ENCODE results near the gene AGR3.

AGR3 gene

DNA sequence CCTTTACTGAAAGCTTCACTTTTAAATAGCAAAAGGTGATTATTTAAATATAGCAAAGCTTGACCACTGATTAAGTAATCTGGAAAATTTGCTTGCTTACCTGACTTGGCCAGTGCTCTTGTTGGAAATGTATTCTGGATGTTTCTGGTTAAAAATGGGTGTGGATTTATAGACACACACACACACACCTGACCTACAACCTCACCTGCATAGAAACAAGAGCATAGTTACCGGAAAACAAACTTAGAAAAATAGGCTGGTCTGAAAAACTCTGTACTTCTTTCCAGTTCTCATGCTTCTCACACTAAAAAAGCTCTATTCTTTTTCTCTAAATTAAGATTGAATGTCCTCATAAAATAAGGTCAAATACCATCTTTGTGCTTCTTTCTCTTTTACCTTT is at the start of gene AGR3:
TSS of gene AGR3 (minus strand) at position 140 of the 400 bp plus-strand sequence. CDS start 3,365 bp downstream, outside the sequence.
- peaks cover 8% of the 10 kb centered on the region for H3K9me3 Mint-ChIP-seq
- intact Hi-C loops (cut with micrococcal nuclease), result no loop called here
- no peaks in the 10 kb centered on the region for H3K4me1 Mint-ChIP-seq (ENCODE audit: low read depth)
- H3K4me3 Mint-ChIP-seq, result no peak within 1 kb of the TSS
- H3K27ac Mint-ChIP-seq, result no peak within 1 kb of the TSS
- peaks cover 1% of the 10 kb centered on the region for H3K27me3 Mint-ChIP-seq
- no peaks in the 10 kb centered on the region for H3K36me3 Mint-ChIP-seq (ENCODE audit: low read depth)

DNA sequence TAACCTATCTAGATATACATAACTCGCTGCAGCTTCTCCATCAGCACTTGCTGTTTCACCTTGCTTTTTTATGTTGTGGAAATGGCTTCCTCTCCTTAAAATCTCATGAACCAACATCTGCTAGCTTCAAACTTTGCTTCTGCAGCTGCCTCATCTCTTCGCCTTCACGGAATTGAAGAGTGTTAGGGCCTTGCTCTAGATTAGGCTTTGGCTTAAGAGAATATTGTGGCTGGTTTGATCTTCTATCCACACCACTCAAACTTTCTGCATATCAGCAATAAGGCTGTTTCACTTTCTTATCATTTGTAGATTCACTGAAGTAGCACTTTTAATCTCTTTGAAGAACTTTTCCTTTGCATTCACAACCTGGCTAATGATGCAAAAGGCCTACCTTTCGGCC is 49.2 kb upstream of the AGR3 start:
- Mint-ChIP-seq H3K9me3 (no peaks in the 10 kb centered on the region), H3K4me1 (ENCODE audit: low read depth) (peaks cover 63% of the 10 kb centered on the region), H3K36me3 (ENCODE audit: low read depth) (no peaks in the 10 kb centered on the region), H3K4me3 (no peak overlapping the region), H3K27ac (no peak overlapping the region), H3K27me3 (peaks cover 3% of the 10 kb centered on the region)
- intact Hi-C loops (cut with micrococcal nuclease), result loop anchor here (5.0 kb wide), 1 partner anchor 376 kb away; no protein-coding TSS in a partner anchor

DNA sequence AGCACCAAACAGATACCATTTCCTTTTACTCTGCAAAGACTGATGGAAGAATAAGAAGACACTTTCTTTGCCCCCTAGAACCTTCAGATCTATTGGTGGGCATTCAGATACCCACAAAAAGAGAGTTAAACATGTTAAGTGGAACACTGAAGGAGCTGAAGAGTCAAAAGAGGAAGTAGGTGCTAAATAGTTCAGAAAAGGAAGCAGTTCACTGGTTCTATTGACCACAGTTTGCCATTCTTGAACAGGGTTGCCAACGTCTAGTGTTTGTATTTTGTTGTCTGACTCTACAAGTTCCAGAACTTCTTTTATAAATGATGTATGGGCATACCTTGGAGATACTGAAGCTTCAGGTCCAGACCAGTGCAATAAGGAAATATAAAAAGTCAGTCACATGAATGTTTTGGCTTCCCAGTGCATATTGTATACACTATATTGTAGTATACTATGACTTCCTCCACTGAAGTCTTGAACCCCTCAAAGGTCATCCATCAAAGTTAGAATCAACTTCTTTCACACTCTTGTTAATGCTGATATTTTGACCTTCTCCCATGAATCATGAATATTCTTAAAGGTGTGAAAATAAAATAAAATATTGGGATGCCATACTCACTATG is 47.5 kb upstream of the AGR3 start:
- intact Hi-C loops (cut with micrococcal nuclease), result loop anchor here (5.0 kb wide), 2 partner anchors 53 to 718 kb away; no protein-coding TSS in a partner anchor
- Mint-ChIP-seq H3K4me1 (ENCODE audit: low read depth) (peaks cover 56% of the 10 kb centered on the region), H3K36me3 (ENCODE audit: low read depth) (no peaks in the 10 kb centered on the region), H3K27me3 (peaks cover 3% of the 10 kb centered on the region), H3K4me3 (no peak overlapping the region), H3K9me3 (no peaks in the 10 kb centered on the region), H3K27ac (no peak overlapping the region)

DNA sequence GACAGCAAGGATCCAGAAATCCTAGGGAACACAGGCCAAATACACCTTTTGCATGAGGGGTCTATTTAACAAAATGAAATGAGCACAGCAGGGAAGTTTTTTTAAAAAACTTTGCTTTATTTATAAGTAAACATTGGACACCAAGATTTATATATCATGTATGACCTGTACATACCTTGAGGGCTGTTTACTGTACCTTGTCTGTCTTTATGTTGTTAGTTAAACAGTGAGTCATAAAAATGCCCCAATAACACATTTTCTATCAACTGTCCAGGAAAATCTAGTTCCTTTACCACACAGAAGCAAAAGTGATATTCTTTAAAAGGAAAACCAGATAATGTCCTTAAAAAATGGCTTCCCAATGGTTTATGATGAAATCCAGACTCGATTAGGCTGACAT is 45.1 kb upstream of the AGR3 start:
- Mint-ChIP-seq H3K27me3 (peaks cover 3% of the 10 kb centered on the region), H3K4me3 (no peak overlapping the region), H3K36me3 (ENCODE audit: low read depth) (no peaks in the 10 kb centered on the region), H3K27ac (no peak overlapping the region), H3K4me1 (ENCODE audit: low read depth) (peaks cover 36% of the 10 kb centered on the region), H3K9me3 (no peaks in the 10 kb centered on the region)
- intact Hi-C loops (cut with micrococcal nuclease), result loop anchor here (5.0 kb wide), 2 partner anchors 55 to 720 kb away; no protein-coding TSS in a partner anchor

DNA sequence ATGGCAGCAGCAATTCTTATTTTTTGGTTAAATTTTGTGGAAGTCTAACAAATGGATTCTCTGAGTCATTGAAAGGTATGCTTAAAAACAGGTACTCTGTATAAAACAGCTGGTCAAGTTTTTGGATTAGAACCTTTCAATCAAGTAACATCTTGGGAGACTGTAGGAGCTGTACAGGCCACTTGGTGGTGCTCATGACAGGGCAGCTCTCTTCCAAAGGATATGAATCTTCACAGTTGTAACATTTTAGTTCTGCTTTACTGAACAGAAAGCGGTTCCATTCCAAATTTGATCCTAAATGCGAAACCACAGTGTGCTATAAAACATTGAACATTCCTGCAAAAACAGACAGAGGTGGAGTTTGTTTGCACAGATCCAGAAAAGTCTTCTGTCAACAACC is 44.5 kb upstream of the AGR3 start:
- intact Hi-C loops (cut with micrococcal nuclease), result loop anchor here (5.0 kb wide), 2 partner anchors 56 to 721 kb away; no protein-coding TSS in a partner anchor
- Mint-ChIP-seq H3K9me3 (no peaks in the 10 kb centered on the region), H3K36me3 (ENCODE audit: low read depth) (no peaks in the 10 kb centered on the region), H3K4me3 (no peak overlapping the region), H3K4me1 (ENCODE audit: low read depth) (peaks cover 30% of the 10 kb centered on the region), H3K27ac (no peak overlapping the region), H3K27me3 (peaks cover 3% of the 10 kb centered on the region)

DNA sequence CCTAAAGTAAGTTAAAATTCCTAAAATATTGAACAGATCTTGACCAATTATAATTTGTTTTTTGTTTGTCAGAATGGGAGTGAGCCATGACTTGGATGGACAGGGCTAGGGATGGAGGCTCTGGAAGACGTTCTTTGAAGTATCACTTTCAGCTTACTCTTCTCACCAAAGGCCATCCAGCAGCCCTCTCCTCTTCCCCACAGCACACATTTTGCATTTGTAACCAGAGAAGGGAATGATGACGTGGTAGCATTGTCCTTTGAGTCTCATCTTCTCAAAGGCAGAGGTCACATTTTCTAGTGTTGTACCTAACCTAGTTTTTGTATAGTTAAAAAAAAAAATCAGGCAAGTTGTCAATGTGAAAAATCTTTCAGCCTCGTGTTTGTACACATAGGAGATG is 43.8 kb upstream of the AGR3 start:
- intact Hi-C loops (cut with micrococcal nuclease), result loop anchor here (5.0 kb wide), 2 partner anchors 57 to 722 kb away; no protein-coding TSS in a partner anchor
- H3K36me3 Mint-ChIP-seq (ENCODE audit: low read depth), result no peaks in the 10 kb centered on the region
- peaks cover 3% of the 10 kb centered on the region for H3K27me3 Mint-ChIP-seq
- H3K9me3 Mint-ChIP-seq, result no peaks in the 10 kb centered on the region
- H3K4me1 Mint-ChIP-seq (ENCODE audit: low read depth), result peaks cover 23% of the 10 kb centered on the region
- no peak overlapping the region for H3K4me3 Mint-ChIP-seq
- H3K27ac Mint-ChIP-seq, result no peak overlapping the region

DNA sequence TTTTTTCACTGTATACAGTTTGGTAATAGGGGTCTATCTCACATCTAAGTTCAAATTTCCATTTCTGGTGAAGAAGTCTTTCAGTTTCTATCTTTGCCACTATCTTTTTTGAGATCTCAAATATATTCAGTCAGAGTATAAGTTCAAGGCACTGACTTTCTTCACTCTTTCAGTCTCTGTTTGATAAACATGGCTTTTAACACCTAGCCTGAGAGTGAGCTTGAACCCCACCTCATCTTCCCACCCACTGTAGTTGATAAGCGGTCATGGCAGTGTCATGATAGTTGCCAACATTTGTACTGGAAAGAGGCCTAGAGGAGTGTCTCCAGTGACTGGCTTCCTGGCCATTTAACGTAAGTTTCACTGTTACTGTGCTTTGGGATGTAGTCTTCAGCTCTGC is 41.2 kb upstream of the AGR3 start:
- peaks cover 5% of the 10 kb centered on the region for H3K4me1 Mint-ChIP-seq (ENCODE audit: low read depth)
- H3K27ac Mint-ChIP-seq, result no peak overlapping the region
- H3K4me3 Mint-ChIP-seq, result no peak overlapping the region
- H3K27me3 Mint-ChIP-seq, result peaks cover 3% of the 10 kb centered on the region
- H3K36me3 Mint-ChIP-seq (ENCODE audit: low read depth), result no peaks in the 10 kb centered on the region
- H3K9me3 Mint-ChIP-seq, result no peaks in the 10 kb centered on the region
- intact Hi-C loops (cut with micrococcal nuclease), result no loop called here

DNA sequence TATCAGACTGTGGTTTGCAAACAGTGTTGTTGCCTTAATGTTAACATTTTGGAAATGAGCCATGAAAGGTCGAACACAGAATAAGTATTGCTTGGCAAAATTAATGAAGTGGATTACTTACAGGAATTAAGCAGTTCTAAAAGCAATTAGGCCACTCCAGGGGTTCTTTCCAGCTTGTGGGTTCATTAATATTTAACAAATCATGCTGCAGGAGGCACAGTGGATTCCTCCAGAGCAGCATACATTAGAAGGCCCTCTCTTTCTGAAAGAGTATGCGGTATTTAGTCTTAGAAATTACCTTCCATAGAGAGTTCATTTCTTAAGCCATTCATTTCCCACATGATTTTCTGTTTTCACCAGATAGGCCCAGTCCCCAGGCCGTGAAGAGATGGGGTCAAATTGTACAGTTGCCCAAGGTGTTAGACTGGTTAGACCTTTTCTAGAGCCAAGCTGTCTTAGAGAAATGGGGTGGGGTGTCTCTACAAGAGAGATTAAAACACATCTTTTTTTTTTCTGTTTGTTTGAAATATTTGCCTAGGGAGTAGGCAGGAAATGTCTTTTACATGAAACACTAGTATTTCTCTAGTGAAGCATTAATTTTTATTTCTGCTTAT is 40.0 kb upstream of the AGR3 start:
- H3K4me3 Mint-ChIP-seq, result no peak overlapping the region
- H3K9me3 Mint-ChIP-seq, result no peaks in the 10 kb centered on the region
- H3K27me3 Mint-ChIP-seq, result no peaks in the 10 kb centered on the region
- H3K4me1 Mint-ChIP-seq (ENCODE audit: low read depth), result no peaks in the 10 kb centered on the region
- intact Hi-C loops (cut with micrococcal nuclease), result no loop called here
- no peak overlapping the region for H3K27ac Mint-ChIP-seq
- H3K36me3 Mint-ChIP-seq (ENCODE audit: low read depth), result no peaks in the 10 kb centered on the region

DNA sequence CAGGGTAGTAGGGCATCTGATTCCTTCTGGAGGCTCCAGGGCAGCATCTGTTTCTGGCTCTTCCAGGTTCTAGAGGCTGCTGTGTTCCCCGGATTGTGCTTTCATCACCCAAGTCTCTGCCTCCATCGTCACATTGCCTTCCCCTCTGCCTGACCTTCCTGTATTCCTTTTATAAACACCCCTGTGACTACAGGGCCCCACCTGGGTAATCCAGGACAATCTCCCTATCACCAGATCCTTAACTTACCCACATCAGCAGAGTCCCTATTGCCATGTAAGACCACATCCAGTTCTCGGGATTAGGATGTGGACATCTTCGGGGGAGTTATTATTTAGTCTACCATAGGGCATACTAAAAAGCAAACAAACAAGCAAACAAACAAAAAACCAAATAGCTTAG is 39.4 kb upstream of the AGR3 start:
- intact Hi-C loops (cut with micrococcal nuclease), result no loop called here
- Mint-ChIP-seq H3K27me3 (no peaks in the 10 kb centered on the region), H3K36me3 (ENCODE audit: low read depth) (no peaks in the 10 kb centered on the region), H3K4me1 (ENCODE audit: low read depth) (no peaks in the 10 kb centered on the region), H3K4me3 (no peak overlapping the region), H3K9me3 (no peaks in the 10 kb centered on the region), H3K27ac (no peak overlapping the region)

DNA sequence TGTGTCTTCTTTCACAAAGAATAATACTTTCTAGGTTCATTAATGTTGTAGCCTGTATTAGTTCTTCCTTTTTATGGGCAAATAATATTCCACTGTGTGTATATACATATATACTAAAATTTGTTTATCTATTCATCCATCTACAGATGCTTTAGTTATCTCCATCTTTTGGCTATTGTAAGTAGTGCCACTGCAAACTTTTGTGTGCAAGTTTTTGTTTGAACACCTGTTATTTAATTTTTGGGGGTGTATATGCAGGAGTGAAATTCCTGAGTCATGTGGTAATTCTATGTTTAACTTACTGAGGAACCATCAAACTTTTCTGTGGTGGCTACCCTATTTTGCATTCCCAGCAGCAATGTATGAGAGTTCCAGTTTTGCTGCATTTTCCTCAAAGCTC is 37.7 kb upstream of the AGR3 start:
- Mint-ChIP-seq H3K36me3 (ENCODE audit: low read depth) (no peaks in the 10 kb centered on the region), H3K27me3 (no peaks in the 10 kb centered on the region), H3K27ac (no peak overlapping the region), H3K4me3 (no peak overlapping the region), H3K4me1 (ENCODE audit: low read depth) (no peaks in the 10 kb centered on the region), H3K9me3 (no peaks in the 10 kb centered on the region)
- intact Hi-C loops (cut with micrococcal nuclease), result loop anchor here (5.0 kb wide), 1 partner anchor 317 kb away; no protein-coding TSS in a partner anchor

DNA sequence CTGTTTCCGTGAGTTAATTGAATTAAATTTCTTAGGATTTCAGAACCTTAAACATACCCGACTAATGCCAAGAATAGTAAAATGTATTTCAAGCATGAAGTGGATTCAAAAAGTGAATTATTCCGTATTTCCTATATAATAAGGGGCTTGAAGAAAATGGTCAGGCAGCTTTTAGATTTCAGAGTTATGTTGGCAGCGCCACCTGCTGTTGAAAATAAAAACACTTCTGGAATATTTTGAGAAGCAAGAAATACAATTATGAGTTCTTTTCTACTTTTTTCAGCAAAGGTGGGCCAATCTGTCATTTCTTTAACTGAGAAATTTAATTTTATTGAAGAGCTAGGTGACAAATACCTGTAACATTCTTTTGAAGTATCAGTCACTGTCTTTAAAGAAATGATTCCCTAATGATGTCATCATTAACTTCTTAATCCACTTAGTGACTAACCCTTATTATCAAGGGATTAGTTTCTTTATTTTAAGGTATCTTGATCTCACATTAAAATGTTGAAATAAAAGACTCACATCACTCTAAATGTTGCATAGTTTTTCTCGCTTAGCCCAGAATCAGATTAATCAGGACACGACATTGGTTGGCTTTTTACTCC is 36.6 kb upstream of the AGR3 start:
- H3K4me1 Mint-ChIP-seq (ENCODE audit: low read depth), result no peaks in the 10 kb centered on the region
- no peak overlapping the region for H3K27ac Mint-ChIP-seq
- intact Hi-C loops (cut with micrococcal nuclease), result loop anchor here (1.0 to 5.0 kb wide), 2 partner anchors 117 to 316 kb away; no protein-coding TSS in a partner anchor
- no peaks in the 10 kb centered on the region for H3K9me3 Mint-ChIP-seq
- H3K36me3 Mint-ChIP-seq (ENCODE audit: low read depth), result no peaks in the 10 kb centered on the region
- H3K4me3 Mint-ChIP-seq, result no peak overlapping the region
- H3K27me3 Mint-ChIP-seq, result no peaks in the 10 kb centered on the region

DNA sequence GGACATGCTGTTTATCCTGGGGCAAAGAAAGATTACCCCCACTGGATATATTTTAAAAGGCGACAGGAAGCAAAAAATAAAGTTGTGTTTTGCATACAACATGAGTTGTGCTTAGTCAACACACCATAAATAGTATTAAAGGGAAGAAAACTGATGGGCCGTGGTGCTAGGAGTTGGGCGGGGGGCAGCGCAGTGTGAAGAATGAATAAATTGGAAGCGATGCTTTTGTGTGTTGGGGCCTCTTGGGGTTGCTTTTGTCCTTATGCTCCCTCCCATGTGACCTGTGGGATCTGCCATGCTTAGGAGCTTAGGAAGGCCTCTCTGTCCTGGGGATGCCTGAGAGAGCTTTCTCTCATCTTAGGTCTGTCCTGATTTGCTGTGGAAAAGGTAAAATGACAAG is 35.0 kb upstream of the AGR3 start:
- peaks cover 4% of the 10 kb centered on the region for H3K9me3 Mint-ChIP-seq
- H3K36me3 Mint-ChIP-seq (ENCODE audit: low read depth), result no peaks in the 10 kb centered on the region
- no peak overlapping the region for H3K4me3 Mint-ChIP-seq
- no peak overlapping the region for H3K27ac Mint-ChIP-seq
- H3K4me1 Mint-ChIP-seq (ENCODE audit: low read depth), result no peaks in the 10 kb centered on the region
- no peaks in the 10 kb centered on the region for H3K27me3 Mint-ChIP-seq
- intact Hi-C loops (cut with micrococcal nuclease), result loop anchor here (5.0 kb wide), 1 partner anchor 314 kb away; no protein-coding TSS in a partner anchor

DNA sequence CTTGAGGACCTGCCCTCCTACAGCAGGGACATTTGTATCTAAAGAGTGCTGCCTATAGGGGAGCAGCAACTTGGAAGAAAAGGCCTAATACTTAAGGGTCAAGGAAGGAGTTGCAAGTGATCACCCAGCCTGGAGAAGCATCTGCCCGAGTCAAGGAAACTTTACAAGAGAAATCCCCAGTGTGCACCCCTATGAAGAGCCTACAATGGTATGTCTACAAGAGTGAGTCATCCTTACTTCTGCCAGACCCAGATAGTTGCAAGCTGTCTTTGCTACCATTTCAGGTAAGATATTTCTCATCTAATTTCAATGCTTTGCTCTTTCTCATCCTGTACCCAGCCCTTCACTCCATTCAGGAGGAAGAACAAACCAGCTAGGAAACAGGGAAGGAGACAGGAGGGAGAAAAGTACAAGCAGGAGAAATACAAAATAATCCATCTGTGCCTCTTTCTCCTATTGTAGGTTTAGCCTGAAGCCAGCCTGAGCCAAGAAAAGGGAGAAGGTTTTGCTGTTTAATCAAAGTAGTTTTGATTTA is 34.4 kb upstream of the AGR3 start:
- intact Hi-C loops (cut with micrococcal nuclease), result loop anchor here (5.0 kb wide), 1 partner anchor 314 kb away; no protein-coding TSS in a partner anchor
- H3K4me3 Mint-ChIP-seq, result no peak overlapping the region
- H3K9me3 Mint-ChIP-seq, result peaks cover 10% of the 10 kb centered on the region
- no peak overlapping the region for H3K27ac Mint-ChIP-seq
- no peaks in the 10 kb centered on the region for H3K4me1 Mint-ChIP-seq (ENCODE audit: low read depth)
- H3K36me3 Mint-ChIP-seq (ENCODE audit: low read depth), result no peaks in the 10 kb centered on the region
- no peaks in the 10 kb centered on the region for H3K27me3 Mint-ChIP-seq

DNA sequence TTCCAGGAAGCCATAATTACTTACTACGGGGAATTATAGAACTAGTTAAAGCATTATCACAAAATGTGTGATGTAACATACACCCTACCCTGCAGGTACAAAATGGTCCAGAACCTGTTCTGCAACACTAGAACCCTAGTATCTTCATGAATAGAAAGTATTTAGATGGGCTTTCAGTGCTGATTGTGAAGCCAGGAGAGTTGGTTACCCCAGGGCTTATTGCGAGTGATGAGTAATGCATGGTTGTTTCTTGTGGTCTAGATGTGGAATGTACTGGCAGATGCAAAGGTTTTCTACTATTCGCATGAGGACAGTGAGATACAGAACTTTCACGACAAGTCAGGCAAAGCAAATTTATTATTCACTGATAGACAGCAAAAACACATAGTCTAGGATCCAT is 33.6 kb upstream of the AGR3 start:
- intact Hi-C loops (cut with micrococcal nuclease), result loop anchor here (5.0 kb wide), 1 partner anchor 313 kb away; no protein-coding TSS in a partner anchor
- no peaks in the 10 kb centered on the region for H3K4me1 Mint-ChIP-seq (ENCODE audit: low read depth)
- H3K27ac Mint-ChIP-seq, result no peak overlapping the region
- no peak overlapping the region for H3K4me3 Mint-ChIP-seq
- H3K27me3 Mint-ChIP-seq, result no peaks in the 10 kb centered on the region
- peaks cover 13% of the 10 kb centered on the region for H3K9me3 Mint-ChIP-seq
- no peaks in the 10 kb centered on the region for H3K36me3 Mint-ChIP-seq (ENCODE audit: low read depth)
